Epithelial cell of proximal tubule (primary cell): ENCODE measurements around the gene TP53AIP1. TPM values are rescaled to one million over a fixed set of nuclear protein-coding genes. Genes with fewer than 3 reads are reported as not detected.
A peak's percentile ranks its signal among the peaks of the same experiment; 100 is the strongest.

Experiments
- DNase-seq: peaks from one replicate; pipeline ENCODE4 v3.0.0-alpha.2; 2011; ENCODE audit warnings: low read depth
- H3K4me3 ChIP-seq: 2 replicates; pipeline ENCODE4 v1.5.1; 2011; ENCODE audit warnings: low read depth, mild to moderate bottlenecking, low read length
- CTCF ChIP-seq: conservative IDR thresholded peaks from 2 replicates; pipeline ENCODE4 v1.5.1; 2012; ENCODE audit warnings: low read depth, mild to moderate bottlenecking, low read length
- total RNA-seq: library from RNA; depleted of rRNA; stranded (reverse); fragments of >200 nt; gene quantifications from 2 replicates; pipeline ENCODE4 v1.2.3, GENCODE V29; 2015

Gene TP53AIP1
- total RNA-seq, 1 donor from 2014 or later = not detected

- H3K4me3 ChIP-seq = no peak overlapping the region
- TF ChIP-seq CTCF = no peak
- no peak for DNase-seq
Observed at GRCh38 chr11:128939591-128939990, 3.1 kb downstream of the TP53AIP1 start.

- H3K4me3 ChIP-seq = no peak overlapping the region
- DNase-seq = no peak
- TF ChIP-seq CTCF = no peak
Observed at GRCh38 chr11:128938156-128938885, 4.3 kb downstream of the TP53AIP1 start.

- TF ChIP-seq CTCF = no peak
- H3K4me3 ChIP-seq = no peak overlapping the region
- no peak for DNase-seq
Observed at GRCh38 chr11:128937480-128937879, 5.2 kb downstream of the TP53AIP1 start.

- peak; percentile 23 for TF ChIP-seq CTCF
- DNase-seq = no peak
- H3K4me3 ChIP-seq = no peak overlapping the region
Observed at GRCh38 chr11:128936606-128937251, 5.9 kb downstream of the TP53AIP1 start.

- DNase-seq = no peak
- no peak overlapping the region for H3K4me3 ChIP-seq
- TF ChIP-seq CTCF = no peak
Observed at GRCh38 chr11:128934926-128935325, 7.7 kb downstream of the TP53AIP1 start.

- no peak overlapping the region for H3K4me3 ChIP-seq
- no peak for TF ChIP-seq CTCF
- no peak for DNase-seq
Observed at GRCh38 chr11:128934351-128934750, 8.3 kb downstream of the TP53AIP1 start.
